AG04449 (cell line): ENCODE measurements around the gene RHOV.

Experiments used
- CTCF ChIA-PET: fragments of 350-600 bp; formaldehyde crosslinking; extraction: SDS; loops from one replicate; lab custom pipeline; 2021; ENCODE audit warnings: antibody characterized with exemption; lab: Yijun Ruan, JAX
- POLR2A ChIA-PET: fragments of 400-600, 350-600 bp; formaldehyde crosslinking; extraction: SDS; loops from one replicate; lab custom pipeline; 2020; ENCODE audit warnings: antibody characterized with exemption, inconsistent platforms; lab: Yijun Ruan, JAX
- DNase-seq: peaks from one replicate; pipeline ENCODE4 v3.0.0-alpha.2; 2010; ENCODE audit warnings: low read depth, low spot score
- H3K4me3 ChIP-seq: 2 replicates; pipeline ENCODE4 v1.5.1; 2011; ENCODE audit warnings: low read depth, mild to moderate bottlenecking, control low read depth, low read length
- CTCF ChIP-seq: IDR thresholded peaks from one replicate; pipeline ENCODE4 v1.5.1; 2011; ENCODE audit warnings: mild to moderate bottlenecking, moderate library complexity, low read length, control low read depth, inconsistent platforms; ENCODE audit not compliant: insufficient read depth; ENCODE audit errors: missing control alignments

RHOV gene

GRCh38 chr15:40855706-40856234 lies 18.3 kb downstream of the RHOV start:
- no peak overlapping the region for H3K4me3 ChIP-seq
- CTCF ChIA-PET = interaction anchor here (1.2 to 6.6 kb wide), 4 partner anchors 42 to 166 kb away, joined by 3 to 228 read pairs (median 5); partner anchors contain the start of gene VPS18
- DNase-seq = no peak
- no peak for TF ChIP-seq CTCF
- POLR2A ChIA-PET = no interaction called here

GRCh38 chr15:40854161-40854560 lies 19.9 kb downstream of the RHOV start:
- no peak for DNase-seq
- no peak overlapping the region for H3K4me3 ChIP-seq
- TF ChIP-seq CTCF = no peak
- ChIA-PET CTCF (interaction anchor here (6.6 kb wide), 1 partner anchor 43 kb away, joined by 228 read pairs; the partner anchor contains the start of gene VPS18), POLR2A (no interaction called here)

- ChIA-PET POLR2A (no interaction called here), CTCF (interaction anchor here (6.6 kb wide), 1 partner anchor 44 kb away, joined by 228 read pairs; the partner anchor contains the start of gene VPS18)
- TF ChIP-seq CTCF = no peak
- H3K4me3 ChIP-seq = no peak overlapping the region
- no peak for DNase-seq
These were observed 20.7 kb downstream of the RHOV start for GRCh38 chr15:40853241-40853890.

DNA sequence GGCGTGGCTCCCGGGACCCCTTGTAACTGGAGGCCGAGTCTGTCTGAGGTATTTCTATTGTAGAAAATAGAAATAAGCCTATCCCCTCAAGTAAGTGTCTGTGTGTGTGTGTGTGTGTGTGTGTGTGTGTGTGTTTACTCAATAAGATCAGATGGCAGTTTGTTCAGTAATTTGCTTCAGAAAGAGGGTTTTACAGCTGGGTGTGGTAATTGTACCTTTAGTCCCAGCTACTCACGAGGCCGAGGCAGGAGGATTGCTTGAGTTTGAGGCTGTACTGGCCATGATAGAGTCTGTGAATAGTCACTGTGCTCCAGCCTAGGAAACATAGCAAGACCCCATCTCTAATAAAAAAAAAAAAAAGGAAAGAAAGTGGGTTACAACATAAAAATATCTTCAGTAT lies 21.5 kb downstream of the RHOV start:
- CTCF ChIA-PET = no interaction called here
- POLR2A ChIA-PET = no interaction called here

DNA sequence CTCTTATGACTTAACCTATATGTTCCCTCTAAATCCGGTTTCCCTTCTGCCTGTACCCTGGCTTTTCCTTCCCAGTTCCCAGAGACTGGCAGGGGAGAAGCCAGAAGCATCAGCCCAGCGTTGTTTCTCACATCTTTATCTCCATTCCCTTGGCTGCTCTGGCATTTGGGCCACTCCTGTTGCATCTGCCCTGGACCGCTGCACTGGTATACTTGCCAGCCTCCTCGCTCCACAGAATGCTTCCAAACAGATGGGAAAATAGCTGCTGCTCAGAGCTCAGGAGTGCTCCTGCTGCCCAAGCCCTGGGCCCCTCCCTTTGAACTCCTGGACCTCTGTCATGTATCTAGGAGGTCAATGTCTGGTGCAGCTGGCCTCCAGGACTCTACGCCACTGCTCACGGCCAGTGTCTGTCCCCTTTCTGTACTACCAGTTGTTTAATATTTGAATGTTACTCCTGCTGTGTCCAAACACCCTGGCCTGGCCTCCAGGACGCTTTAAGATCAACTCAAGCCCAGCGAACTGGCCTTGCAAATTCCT lies 23.4 kb downstream of the RHOV start:
- ChIA-PET POLR2A (no interaction called here), CTCF (no interaction called here)
- H3K4me3 ChIP-seq = no peak overlapping the region
- no peak for DNase-seq
- no peak for TF ChIP-seq CTCF

More for the DNA sequence above, 21.5 kb downstream of the RHOV start:
- no peak overlapping the region for H3K4me3 ChIP-seq
- TF ChIP-seq CTCF = no peak
- DNase-seq = no peak

GRCh38 chr15:40847223-40847961 lies 26.6 kb downstream of the RHOV start:
- ChIA-PET CTCF (interaction anchor here (0.7 to 1.3 kb wide), 2 partner anchors 40 to 47 kb away, joined by 3 to 9 read pairs; partner anchors contain the start of genes DNAJC17, VPS18 and ZFYVE19), POLR2A (no interaction called here)
- TF ChIP-seq CTCF = no peak
- no peak for DNase-seq
- H3K4me3 ChIP-seq = no peak overlapping the region
